Type B pancreatic cell (in vitro differentiated cells): ENCODE data around the gene CSNK1G2. TPM values are rescaled to one million over a fixed set of nuclear protein-coding genes. Genes with fewer than 3 reads are reported as not detected.

Source experiments
- DNase-seq: peaks from one replicate; pipeline ENCODE4 v3.0.0; 2021; ENCODE audit warnings: mixed read lengths; ENCODE audit not compliant: unreplicated experiment; ENCODE audit errors: extremely low spot score
- H3K27ac Mint-ChIP-seq: 2 replicates; pipeline ENCODE4 v1.8.0; 2021; ENCODE audit warnings: mild to moderate bottlenecking, mixed read lengths
- H3K27me3 Mint-ChIP-seq: 2 replicates; pipeline ENCODE4 v1.8.0; 2021; ENCODE audit warnings: mixed read lengths
- H3K36me3 Mint-ChIP-seq: 2 replicates; pipeline ENCODE4 v1.8.0; 2021; ENCODE audit warnings: mixed read lengths
- H3K4me1 Mint-ChIP-seq: one replicate; pipeline ENCODE4 v1.8.0; 2021; ENCODE audit warnings: mixed read lengths; ENCODE audit not compliant: unreplicated experiment
- H3K4me3 Mint-ChIP-seq: 2 replicates; pipeline ENCODE4 v1.8.0; 2021; ENCODE audit warnings: mild to moderate bottlenecking, mixed read lengths
- H3K9me3 Mint-ChIP-seq: 2 replicates; pipeline ENCODE4 v1.8.0; 2021; ENCODE audit warnings: mixed read lengths
- total RNA-seq: library from RNA; stranded (reverse); gene quantifications from 2 replicates; pipeline ENCODE4 v1.2.1, GENCODE V29; 2021; ENCODE audit warnings: low replicate concordance
- TF ChIP-seq, protein P1 (sequence below): fragments of 200-600 bp; sonication (generic); conservative IDR thresholded peaks from 2 replicates; pipeline ENCODE4 v1.5.0; 2021; ENCODE audit warnings: antibody characterized with exemption, mild to moderate bottlenecking

The CSNK1G2 gene
- total RNA-seq, 1 donor from 2014 or later: 71.6 TPM

DNA sequence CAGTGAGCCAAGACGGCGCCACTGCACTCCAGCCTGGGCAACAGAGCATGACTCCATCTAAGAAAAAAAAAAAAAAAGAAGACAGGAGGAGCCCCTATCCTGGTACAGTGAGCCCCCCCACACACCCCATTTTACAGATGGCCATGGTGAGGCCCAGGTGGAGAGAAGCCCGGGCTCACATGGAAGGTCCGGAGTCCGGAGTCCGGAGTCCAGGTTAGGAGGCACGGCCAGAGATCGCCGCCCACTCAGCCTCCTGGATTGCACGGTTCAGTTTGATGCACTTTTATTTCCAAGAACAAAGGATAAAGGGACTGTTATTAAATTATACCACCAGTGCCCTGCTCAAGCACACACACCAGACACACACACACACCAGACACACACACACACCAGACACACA lies 85.8 kb downstream of the CSNK1G2 start:
- Mint-ChIP-seq H3K4me3 (no peak overlapping the region), H3K36me3 (no peaks in the 10 kb centered on the region), H3K27me3 (no peaks in the 10 kb centered on the region)

DNA sequence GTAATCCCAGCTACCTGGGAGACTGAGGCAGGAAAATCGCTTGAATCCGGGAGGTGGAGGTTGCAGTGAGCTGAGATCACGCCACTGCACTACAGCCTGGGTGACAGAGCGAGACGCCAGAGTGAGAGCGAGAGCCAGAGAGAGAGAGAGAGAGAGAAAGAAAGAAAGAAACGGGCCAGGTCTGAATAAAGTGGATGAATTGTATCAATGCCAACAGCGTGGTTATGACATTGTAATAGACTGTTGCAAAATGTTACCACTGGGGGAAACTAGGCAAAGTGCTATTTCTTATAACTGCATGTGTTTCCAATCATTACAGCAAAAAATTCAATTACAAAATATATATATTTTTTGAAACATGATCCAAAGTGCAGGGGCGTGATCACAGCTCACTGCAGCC lies 86.4 kb downstream of the CSNK1G2 start:
- peak overlapping the region; percentile 53 for H3K27ac Mint-ChIP-seq
- TF ChIP-seq, protein P1, sequence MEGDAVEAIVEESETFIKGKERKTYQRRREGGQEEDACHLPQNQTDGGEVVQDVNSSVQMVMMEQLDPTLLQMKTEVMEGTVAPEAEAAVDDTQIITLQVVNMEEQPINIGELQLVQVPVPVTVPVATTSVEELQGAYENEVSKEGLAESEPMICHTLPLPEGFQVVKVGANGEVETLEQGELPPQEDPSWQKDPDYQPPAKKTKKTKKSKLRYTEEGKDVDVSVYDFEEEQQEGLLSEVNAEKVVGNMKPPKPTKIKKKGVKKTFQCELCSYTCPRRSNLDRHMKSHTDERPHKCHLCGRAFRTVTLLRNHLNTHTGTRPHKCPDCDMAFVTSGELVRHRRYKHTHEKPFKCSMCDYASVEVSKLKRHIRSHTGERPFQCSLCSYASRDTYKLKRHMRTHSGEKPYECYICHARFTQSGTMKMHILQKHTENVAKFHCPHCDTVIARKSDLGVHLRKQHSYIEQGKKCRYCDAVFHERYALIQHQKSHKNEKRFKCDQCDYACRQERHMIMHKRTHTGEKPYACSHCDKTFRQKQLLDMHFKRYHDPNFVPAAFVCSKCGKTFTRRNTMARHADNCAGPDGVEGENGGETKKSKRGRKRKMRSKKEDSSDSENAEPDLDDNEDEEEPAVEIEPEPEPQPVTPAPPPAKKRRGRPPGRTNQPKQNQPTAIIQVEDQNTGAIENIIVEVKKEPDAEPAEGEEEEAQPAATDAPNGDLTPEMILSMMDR: no peak
- no peak for DNase-seq
- no peaks in the 10 kb centered on the region for H3K27me3 Mint-ChIP-seq
- H3K9me3 Mint-ChIP-seq: no peaks in the 10 kb centered on the region
- H3K4me1 Mint-ChIP-seq: peaks cover 4% of the 10 kb centered on the region
- no peak overlapping the region for H3K4me3 Mint-ChIP-seq
- H3K36me3 Mint-ChIP-seq: no peaks in the 10 kb centered on the region

More for the DNA sequence above, 85.8 kb downstream of the CSNK1G2 start:
- Mint-ChIP-seq H3K27ac (no peak overlapping the region), H3K9me3 (no peaks in the 10 kb centered on the region), H3K4me1 (no peaks in the 10 kb centered on the region)
- no peak for DNase-seq
- TF ChIP-seq, protein P1: no peak

Other genes with a start within 250 kb of the CSNK1G2 start
- 0.94 and 5.9 TPM in 2 replicates for gene ONECUT3, start 187.7 kb upstream of the CSNK1G2 start, total RNA-seq
- gene ATP8B3, start 128.9 kb upstream of the CSNK1G2 start, total RNA-seq: 0.48 and 1.5 TPM in 2 replicates
- gene REXO1, start 92.7 kb upstream of the CSNK1G2 start, total RNA-seq: 36.4 and 37.9 TPM in 2 replicates
- gene KLF16, start 77.6 kb upstream of the CSNK1G2 start, total RNA-seq: 17.9 and 18.1 TPM in 2 replicates
- 60.4 and 62.0 TPM in 2 replicates for gene ABHD17A, start 55.7 kb upstream of the CSNK1G2 start, total RNA-seq
- gene ADAT3, start 35.8 kb upstream of the CSNK1G2 start, total RNA-seq: 12.1 and 13.9 TPM in 2 replicates
- 76.9 and 90.6 TPM in 2 replicates for gene SCAMP4, start 35.8 kb upstream of the CSNK1G2 start, total RNA-seq
- gene BTBD2, start 74.5 kb downstream of the CSNK1G2 start, total RNA-seq: 72.5 and 118 TPM in 2 replicates
- 118 and 120 TPM in 2 replicates for gene MKNK2, start 110.1 kb downstream of the CSNK1G2 start, total RNA-seq
- 34.6 and 37.8 TPM in 2 replicates for gene MOB3A, start 155.2 kb downstream of the CSNK1G2 start, total RNA-seq
- 4.9 and 7.4 TPM in 2 replicates for gene IZUMO4, start 155.7 kb downstream of the CSNK1G2 start, total RNA-seq
- 127 and 139 TPM in 2 replicates for gene AP3D1, start 210.4 kb downstream of the CSNK1G2 start, total RNA-seq
- gene DOT1L, start 222.8 kb downstream of the CSNK1G2 start, total RNA-seq: 68.8 and 76.3 TPM in 2 replicates